Heart left ventricle (tissue), 16 donors: Measurements from ENCODE around the gene ADAMTSL5. TPM values are rescaled to one million over a fixed set of nuclear protein-coding genes. Genes with fewer than 3 reads are reported as not detected.
"Not testable (repeated sequence)": the region's sequence is repeated elsewhere in the genome, so short reads cannot be mapped to it uniquely, and the experiment has no call there.

Experiments used
- ATAC-seq, 4 donors: fragments of 200-7000 bp; cut with Tn5 transposase; one replicate each; pipeline ENCODE4 v1.9.1; 2020 to 2022; ENCODE audit warnings: moderate library complexity in 4 of 4, mild to moderate bottlenecking in 3 of 4, moderate number of reproducible peaks in 1 of 4
- DNase-seq, 5 donors: peaks; one replicate each; pipeline ENCODE4 v3.0.0-alpha.2; 2020
- H3K27ac ChIP-seq, 12 donors: fragments of 200-600 bp; sonication (generic) in 4 of 12; one replicate each; pipeline versions ENCODE4 v1.5.0 to v1.8.0; 2016 to 2022; ENCODE audit warnings: mild to moderate bottlenecking in 2 of 12
- H3K27me3 ChIP-seq, 9 donors: fragments of 200-600 bp; sonication (generic) in 2 of 9; one replicate each; pipeline versions ENCODE4 v1.5.1 to v1.8.0; 2016 to 2022; ENCODE audit warnings: mild to moderate bottlenecking in 3 of 9
- H3K36me3 ChIP-seq, 9 donors: fragments of 200-600 bp; sonication (generic) in 2 of 9; one replicate each; pipeline versions ENCODE4 v1.5.0 to v1.8.0; 2018 to 2022; ENCODE audit warnings: mild to moderate bottlenecking in 2 of 9
- H3K4me1 ChIP-seq, 12 donors: fragments of 200-600 bp; sonication (generic) in 4 of 12; one replicate each; pipeline versions ENCODE4 v1.5.0 to v1.8.0; 2016 to 2022; ENCODE audit warnings: mild to moderate bottlenecking in 3 of 12
- H3K4me3 ChIP-seq, 12 donors: fragments of 200-600 bp; sonication (generic) in 4 of 12; one replicate each; pipeline versions ENCODE4 v1.5.0 to v1.8.0; 2017 to 2022; ENCODE audit warnings: mild to moderate bottlenecking in 9 of 12, moderate library complexity in 4 of 12
- H3K9me3 ChIP-seq, 12 donors: fragments of 200-600 bp; sonication (generic) in 4 of 12; one replicate each; pipeline versions ENCODE4 v1.5.0 to v1.8.0; 2016 to 2022; ENCODE audit warnings: mild to moderate bottlenecking in 1 of 12
- POLR2A ChIP-seq, 2 donors: fragments of 450-650 bp; IDR thresholded peaks; one replicate each; pipeline ENCODE4 v1.6.1; 2017; ENCODE audit warnings: antibody characterized with exemption in 2 of 2, mild to moderate bottlenecking in 2 of 2, moderate library complexity in 2 of 2
- WGBS, 4 donors: extraction: QIAGEN DNeasy Blood & Tissue Kit in 2 of 4; methylation state at CpG; one replicate each; pipeline versions ENCODE4 v1.1.5 to v1.1.7; 2013 to 2018; 5-methylcytosine and 5-hydroxymethylcytosine counted together
- intact Hi-C, 10 donors: fragments of 100-400 bp; cut with DNase I; formaldehyde crosslinking; loops; one replicate each; pipeline versions ENCODE4 v1.11.1 to v1.14.2; 2022
- polyA plus RNA-seq, 2 donors: library from polyadenylated mRNA; stranded (reverse); fragments of 200-250 nt; gene quantifications; one replicate each; pipeline ENCODE4 v1.2.3, GENCODE V29; 2013
- total RNA-seq, 9 donors: library from RNA; depleted of rRNA in 2 of 9; stranded (reverse); fragments of >200 nt in 2 of 9; fragmentation: NEBNext Ultra II Directional in 3 of 9; extraction: Animal tissue kit (Norgen Biotek cat#: 25700) in 3 of 9; gene quantifications; one replicate each; pipeline versions ENCODE4 v1.1.0 to v1.2.4, GENCODE V29; 2016 to 2023
- TF ChIP-seq, protein P1 (sequence below), 12 donors: fragments of 200-600 bp; sonication (generic) in 4 of 12; IDR thresholded peaks; one replicate each; pipeline versions ENCODE4 v1.5.0 to v1.8.0; 2018 to 2022; ENCODE audit warnings: antibody characterized with exemption in 12 of 12, mild to moderate bottlenecking in 5 of 12
- donor health status: ischemic (EF 13 %, LVEDD 7.1; RV severe dilation, severe dysfunction).
- donor health status: healthy with polysubstance abuse.
- donor health status: DM: no; HTN: yes; CAD: no.
- donor health status: DM: no; HTN: no; CAD: no.
- donor health status: ischemic (EF 25% LVEDD 6.9; RV normal size, moderate dysfunction).
- donor health status: ischemic (EF 25% LVEDD 5.7; RV mildly dilated, moderate dysfunction).
- donor health status: healthy.
- donor health status: DM: yes; HTN: yes; CAD: no.
- donor health status: ischemic (EF 35%, LVEDD 5.7; RV mildly dilated, moderate dysfunction).
- donor health status: nonischemic (EF 11% LVEDD 7.7; RV severe dilation, severe dysfunction).
- donor health status: DM: yes; HTN: yes; CAD: no.
- donor health status: PGD.
- donor health status: ischemic (EF 29% LVEDD 5.4; RV normal size, mild dysfunction).
- donor health status: nonischemic (EF 23%, LVEDD 6.1; RV moderate dilation, normal function).

ADAMTSL5 gene
- total and polyA plus RNA-seq, 11 donors: 20.8 to 53.6 (median 30.2) TPM

- peak overlapping the region in 2 of 12 donors; percentile 17 to 49 for H3K27ac ChIP-seq
- peak in 2 of 4 donors; percentile 64 to 71 for ATAC-seq
- peaks cover 0 to 31% (median 1%) of the 10 kb centered on the region in 9 donors for H3K27me3 ChIP-seq
- 18 to 21% (median 19%) methylated on average over 17 of the region's 17 CpGs for WGBS, 4 donors
- no peaks in the 10 kb centered on the region for H3K36me3 ChIP-seq
- intact Hi-C loops: loop anchor here in 3 of 10 donors (10.0 kb wide), 4 partner anchors 134 to 284 kb away; no protein-coding TSS in a partner anchor
- H3K4me1 ChIP-seq: peaks cover 0 to 20% (median 3%) of the 10 kb centered on the region in 12 donors
- no peaks in the 10 kb centered on the region for H3K9me3 ChIP-seq
- no peak for DNase-seq
- H3K4me3 ChIP-seq: no peak overlapping the region
- TF ChIP-seq POLR2A (IDR thresholded peaks at IDR 0.05): no peak
- TF ChIP-seq, protein P1, sequence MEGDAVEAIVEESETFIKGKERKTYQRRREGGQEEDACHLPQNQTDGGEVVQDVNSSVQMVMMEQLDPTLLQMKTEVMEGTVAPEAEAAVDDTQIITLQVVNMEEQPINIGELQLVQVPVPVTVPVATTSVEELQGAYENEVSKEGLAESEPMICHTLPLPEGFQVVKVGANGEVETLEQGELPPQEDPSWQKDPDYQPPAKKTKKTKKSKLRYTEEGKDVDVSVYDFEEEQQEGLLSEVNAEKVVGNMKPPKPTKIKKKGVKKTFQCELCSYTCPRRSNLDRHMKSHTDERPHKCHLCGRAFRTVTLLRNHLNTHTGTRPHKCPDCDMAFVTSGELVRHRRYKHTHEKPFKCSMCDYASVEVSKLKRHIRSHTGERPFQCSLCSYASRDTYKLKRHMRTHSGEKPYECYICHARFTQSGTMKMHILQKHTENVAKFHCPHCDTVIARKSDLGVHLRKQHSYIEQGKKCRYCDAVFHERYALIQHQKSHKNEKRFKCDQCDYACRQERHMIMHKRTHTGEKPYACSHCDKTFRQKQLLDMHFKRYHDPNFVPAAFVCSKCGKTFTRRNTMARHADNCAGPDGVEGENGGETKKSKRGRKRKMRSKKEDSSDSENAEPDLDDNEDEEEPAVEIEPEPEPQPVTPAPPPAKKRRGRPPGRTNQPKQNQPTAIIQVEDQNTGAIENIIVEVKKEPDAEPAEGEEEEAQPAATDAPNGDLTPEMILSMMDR (IDR thresholded peaks at IDR 0.05): no peak
These were observed 27.6 kb upstream of the ADAMTSL5 start for GRCh38 chr19:1540365-1540925.

- peaks cover 0 to 36% (median 0%) of the 10 kb centered on the region in 9 donors for H3K27me3 ChIP-seq
- not testable (repeated sequence) for H3K9me3 ChIP-seq, DNase-seq, ATAC-seq, H3K4me3 ChIP-seq, H3K36me3 ChIP-seq
- WGBS, 4 donors: 87 to 94% (median 89%) methylated on average over 11 of the region's 11 CpGs
- H3K27ac ChIP-seq: peak overlapping the region in 1 of 12 donors; percentile 49
- intact Hi-C loops: loop anchor here in 3 of 10 donors (10.0 kb wide), 4 partner anchors 135 to 285 kb away; no protein-coding TSS in a partner anchor
- peaks cover 0 to 20% (median 3%) of the 10 kb centered on the region in 12 donors for H3K4me1 ChIP-seq
These were observed 26.9 kb upstream of the ADAMTSL5 start for GRCh38 chr19:1539749-1540148.

GRCh38 chr19:1538978-1539377, 26.2 kb upstream of the ADAMTSL5 start:
- H3K9me3 ChIP-seq: no peaks in the 10 kb centered on the region
- H3K27me3 ChIP-seq: peaks cover 0 to 36% (median 0%) of the 10 kb centered on the region in 9 donors
- intact Hi-C loops: no loop called here
- DNase-seq: no peak
- H3K27ac ChIP-seq: no peak overlapping the region
- H3K4me3 ChIP-seq: no peak overlapping the region
- H3K4me1 ChIP-seq: peaks cover 0 to 20% (median 3%) of the 10 kb centered on the region in 12 donors
- H3K36me3 ChIP-seq: no peaks in the 10 kb centered on the region
- TF ChIP-seq POLR2A (IDR thresholded peaks at IDR 0.05): no peak
- TF ChIP-seq, protein P1 (IDR thresholded peaks at IDR 0.05): no peak
- WGBS, 4 donors: 13 to 22% (median 18%) methylated on average over 15 of the region's 15 CpGs
- peak in 2 of 4 donors; percentile 20 to 27 for ATAC-seq

GRCh38 chr19:1535699-1536098, 22.9 kb upstream of the ADAMTSL5 start:
- H3K9me3 ChIP-seq, ATAC-seq, H3K36me3 ChIP-seq, DNase-seq, H3K4me3 ChIP-seq, intact Hi-C loops, H3K27ac ChIP-seq: not testable (repeated sequence)
- H3K27me3 ChIP-seq: peaks cover 0 to 23% (median 0%) of the 10 kb centered on the region in 9 donors
- peaks cover 0 to 17% (median 3%) of the 10 kb centered on the region in 12 donors for H3K4me1 ChIP-seq
- 89 to 94% (median 93%) methylated on average over 7 of the region's 7 CpGs for WGBS, 4 donors

DNA sequence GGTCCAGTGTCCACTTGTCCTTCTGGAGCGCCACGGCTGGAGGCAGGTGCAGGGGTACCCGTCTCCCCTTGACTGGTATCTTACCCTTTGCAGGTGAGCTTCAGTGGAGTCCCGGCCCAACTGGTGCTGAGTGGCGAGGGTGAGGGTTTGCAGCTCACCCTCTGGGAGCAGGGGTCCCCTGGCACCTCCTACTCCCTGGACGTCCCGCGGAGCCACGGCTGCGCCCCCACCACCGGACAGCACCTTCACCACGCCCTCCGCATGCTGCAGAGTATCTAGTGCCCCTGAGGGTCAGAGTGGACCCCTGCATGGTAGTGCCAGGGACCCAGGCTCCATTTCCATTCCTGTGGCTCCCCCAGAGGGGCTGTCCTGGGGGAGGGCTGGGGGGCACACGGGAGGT, 22.2 kb upstream of the ADAMTSL5 start:
- Histone ChIP-seq H3K27ac (no peak overlapping the region), H3K4me1 (peaks cover 0 to 10% (median 3%) of the 10 kb centered on the region in 12 donors), H3K27me3 (peaks cover 0 to 23% (median 0%) of the 10 kb centered on the region in 9 donors), H3K36me3 (no peaks in the 10 kb centered on the region), H3K9me3 (no peaks in the 10 kb centered on the region), H3K4me3 (no peak overlapping the region)
- 81 to 90% (median 89%) methylated on average over 12 to 14 of the region's 14 CpGs for WGBS, 4 donors
- no peak for ATAC-seq
- TF ChIP-seq POLR2A (IDR thresholded peaks at IDR 0.05): no peak
- TF ChIP-seq, protein P1 (IDR thresholded peaks at IDR 0.05): no peak
- intact Hi-C loops: no loop called here
- DNase-seq: no peak
